CD4-positive, alpha-beta T cell treated with Interleukin-1 beta for 1 hour (primary cell): ENCODE data around the gene DNAJB4.
"Not testable (repeated sequence)": the region's sequence is repeated elsewhere in the genome, so short reads cannot be mapped to it uniquely, and the experiment has no call there.

Experiments used
- DNase-seq, 2 donors: peaks; one replicate each; pipeline ENCODE4 v3.0.0-alpha.2; 2020 to 2022

Gene DNAJB4

DNA sequence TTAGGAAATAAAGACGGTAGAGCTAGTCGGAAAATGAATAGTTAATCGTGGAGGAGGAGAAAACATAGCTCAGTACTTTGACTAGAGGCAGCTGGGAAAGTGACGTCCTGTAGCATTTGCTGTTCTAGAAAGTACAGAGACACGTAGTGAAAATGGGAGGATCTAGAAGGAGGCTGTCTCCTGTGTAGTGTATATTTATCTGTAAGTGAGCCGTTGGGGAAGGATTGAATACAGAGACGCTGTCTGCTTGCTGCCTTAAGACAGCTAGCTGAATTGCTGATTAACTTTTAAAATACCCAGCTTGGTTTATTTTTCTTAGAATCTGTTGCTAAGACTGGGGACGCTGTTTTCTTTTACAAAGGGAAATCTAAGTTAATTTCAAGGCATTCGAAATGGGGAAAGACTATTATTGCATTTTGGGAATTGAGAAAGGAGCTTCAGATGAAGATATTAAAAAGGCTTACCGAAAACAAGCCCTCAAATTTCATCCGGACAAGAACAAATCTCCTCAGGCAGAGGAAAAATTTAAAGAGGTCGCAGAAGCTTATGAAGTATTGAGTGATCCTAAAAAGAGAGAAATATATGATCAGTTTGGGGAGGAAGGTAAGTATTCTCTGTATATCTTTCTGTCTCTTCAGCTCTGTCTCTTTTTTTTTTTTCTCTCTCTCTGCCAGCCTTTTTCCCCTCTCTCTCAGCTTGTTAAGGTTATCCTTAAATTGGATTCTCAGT, at the start of gene DNAJB4:
DNAJB4 (plus strand) TSS at position 221 of the 729 bp plus-strand sequence; CDS start at position 393, 172 bp downstream.
- DNase-seq: peak; percentile 85 to 92

DNA sequence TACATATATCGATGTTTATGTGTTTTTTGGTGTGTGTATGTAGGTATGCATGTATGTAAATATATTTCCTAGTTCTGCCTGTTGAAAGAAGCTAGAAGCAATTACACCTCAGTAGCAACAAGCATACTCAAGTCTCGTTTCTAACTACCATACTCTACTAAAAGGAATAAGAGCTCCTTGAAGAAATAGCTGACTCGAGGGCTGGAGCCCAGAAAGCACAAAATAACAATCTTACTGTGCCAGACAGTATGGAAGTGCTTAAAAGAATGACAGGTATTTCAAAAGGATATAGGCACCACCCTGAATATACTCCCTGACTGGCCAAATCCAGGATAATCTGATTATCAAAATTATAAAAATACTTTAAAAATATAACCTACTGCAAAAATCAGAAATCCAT, 49.0 kb upstream of the DNAJB4 start:
- DNase-seq: no peak

DNA sequence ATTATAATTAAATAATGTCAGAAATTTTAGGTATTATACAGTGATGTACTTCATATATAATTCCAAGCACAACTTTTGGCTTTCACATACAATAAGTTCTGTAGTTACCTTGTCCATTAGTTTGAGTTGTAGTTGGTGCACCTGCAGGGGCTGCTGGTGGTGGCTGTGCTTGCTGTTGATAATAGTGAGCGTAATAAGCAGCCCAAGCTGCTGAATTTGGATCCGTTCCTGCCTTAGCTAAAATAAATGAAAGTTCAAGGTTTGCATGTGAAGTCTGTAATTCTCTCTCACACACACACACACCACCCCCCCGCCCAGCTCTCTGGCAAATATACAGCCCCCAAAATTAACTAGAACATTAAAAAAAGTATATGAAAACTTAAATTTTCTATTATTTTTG, 48.3 kb upstream of the DNAJB4 start:
- no peak for DNase-seq

DNA sequence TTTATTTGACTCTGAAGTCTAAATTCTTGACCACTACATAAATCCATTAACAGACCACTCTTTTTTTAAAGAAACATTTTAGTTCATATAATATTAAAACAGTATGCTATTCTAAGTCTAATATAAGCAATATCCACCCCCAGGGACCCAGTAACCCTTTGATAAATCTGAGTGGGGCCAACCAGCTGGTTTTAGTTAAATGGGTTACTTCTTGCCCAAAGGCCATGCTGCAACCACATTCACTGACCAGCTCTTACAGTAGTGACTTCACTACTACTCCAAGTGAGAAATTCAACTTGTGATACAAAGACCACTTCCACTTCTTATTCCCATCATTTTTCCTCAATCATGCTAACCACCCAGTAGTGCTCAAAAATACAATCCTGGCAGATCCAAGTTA, 46.3 kb upstream of the DNAJB4 start:
- no peak for DNase-seq

DNA sequence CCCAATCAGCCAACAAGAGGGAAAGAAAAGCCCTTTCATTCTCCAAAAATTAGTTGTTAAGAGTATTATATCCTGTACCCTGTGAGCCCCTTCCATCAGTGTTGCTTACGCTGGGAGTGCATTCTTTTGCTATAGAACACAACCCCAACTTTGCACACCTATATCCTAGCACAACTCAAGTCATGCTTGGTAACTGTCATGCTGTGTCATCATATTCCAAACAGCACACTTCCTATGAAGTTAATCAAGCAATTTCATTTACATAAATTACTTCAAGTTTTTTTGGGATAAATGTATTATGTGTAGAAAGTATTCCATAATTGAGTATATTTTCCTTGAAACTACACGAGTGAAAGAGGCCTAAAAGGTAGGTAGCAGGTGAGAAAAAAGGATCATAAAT, 45.9 kb upstream of the DNAJB4 start:
- no peak for DNase-seq

DNA sequence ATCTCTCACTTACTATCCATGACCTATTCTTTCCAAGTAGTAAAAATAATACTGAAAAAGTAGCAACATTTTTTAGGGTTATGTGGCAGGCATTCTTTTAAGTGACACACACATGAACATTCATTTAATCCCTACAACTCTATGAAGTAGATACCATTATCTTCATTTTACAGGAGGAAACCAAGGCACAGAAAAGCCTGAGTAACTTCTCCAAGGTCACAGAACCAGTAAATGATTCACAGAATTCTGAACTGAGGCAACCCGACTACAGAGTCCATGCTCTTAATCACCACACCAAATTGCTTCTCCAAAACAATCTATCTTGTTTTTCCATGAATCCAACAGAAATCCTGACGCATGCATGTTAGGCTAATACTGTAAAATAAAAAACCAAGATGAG, 43.3 kb upstream of the DNAJB4 start:
- no peak for DNase-seq

DNA sequence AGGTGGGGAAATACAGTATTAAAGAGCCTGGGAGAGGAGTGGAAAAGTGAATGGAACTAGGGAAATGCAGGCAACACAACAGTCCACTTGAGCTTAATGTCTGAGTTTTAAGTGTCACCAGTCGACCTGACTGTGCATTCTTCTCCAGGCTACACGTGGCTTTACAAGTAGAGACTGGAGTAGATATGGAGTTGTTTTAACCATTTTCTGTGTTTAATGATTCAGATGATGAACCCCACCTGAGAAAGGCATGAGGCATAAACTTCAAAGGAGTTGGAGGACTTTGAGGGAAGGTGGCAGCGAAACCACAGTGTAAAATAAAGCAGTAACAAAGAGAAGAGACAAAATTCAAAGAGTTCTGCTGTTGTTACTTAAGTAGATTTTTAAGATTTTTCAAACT, 38.4 kb upstream of the DNAJB4 start:
- no peak for DNase-seq

DNA sequence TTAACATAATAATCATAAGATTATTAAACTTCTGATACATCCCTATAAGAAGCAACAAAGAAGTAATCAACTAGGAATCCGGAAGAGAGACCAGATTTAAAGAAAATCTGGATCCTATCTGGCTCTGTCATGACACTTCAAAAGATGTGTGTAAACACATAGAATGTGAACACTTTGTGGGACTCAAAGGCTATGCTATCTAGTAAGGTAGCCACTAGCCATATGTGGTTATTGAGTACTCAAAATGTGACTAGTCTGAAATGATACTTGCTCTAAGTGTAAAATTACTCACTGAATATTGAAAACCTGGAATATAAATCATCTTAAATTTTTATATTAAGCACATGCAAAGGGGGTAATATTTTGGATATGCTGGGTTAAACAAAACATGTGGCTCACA, 34.5 kb upstream of the DNAJB4 start:
- DNase-seq: no peak

DNA sequence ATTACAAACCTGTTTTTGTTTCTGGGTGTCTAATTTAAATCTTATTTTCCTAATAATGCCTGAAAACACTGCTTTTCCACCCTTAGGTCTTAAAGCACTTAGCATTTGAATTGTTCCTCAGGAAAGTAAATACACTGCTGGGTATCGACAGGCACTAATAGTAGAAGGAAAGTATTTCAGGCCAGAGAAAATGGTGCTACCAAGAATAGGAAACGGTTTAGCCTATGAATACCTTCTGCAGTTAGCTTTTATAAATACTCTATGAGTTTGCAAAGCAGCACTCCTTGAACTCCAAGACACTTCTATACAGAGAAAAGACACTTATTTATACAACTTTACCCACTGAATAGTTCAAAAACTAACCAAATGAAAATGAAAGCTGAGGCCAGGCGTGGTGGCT, 32.7 kb upstream of the DNAJB4 start:
- DNase-seq: no peak

DNA sequence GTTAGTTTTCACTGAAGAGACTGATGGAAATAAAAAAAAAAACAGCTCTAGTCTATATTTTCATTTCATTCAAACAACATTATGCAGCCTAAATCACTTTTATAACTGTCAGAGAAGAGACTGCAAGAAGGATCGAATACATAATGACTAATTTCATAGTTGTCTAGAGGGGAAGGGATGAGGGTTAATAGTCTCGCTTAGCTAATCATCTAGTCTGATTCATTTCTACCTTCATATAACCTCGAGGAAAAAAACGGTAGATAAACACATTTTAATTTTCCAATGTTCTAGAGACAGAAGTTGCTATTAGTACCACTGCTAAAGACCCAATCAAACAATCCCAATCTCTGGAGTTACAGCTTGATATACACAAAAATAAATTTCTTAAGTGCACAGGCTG, 29.4 kb upstream of the DNAJB4 start:
- no peak for DNase-seq

DNA sequence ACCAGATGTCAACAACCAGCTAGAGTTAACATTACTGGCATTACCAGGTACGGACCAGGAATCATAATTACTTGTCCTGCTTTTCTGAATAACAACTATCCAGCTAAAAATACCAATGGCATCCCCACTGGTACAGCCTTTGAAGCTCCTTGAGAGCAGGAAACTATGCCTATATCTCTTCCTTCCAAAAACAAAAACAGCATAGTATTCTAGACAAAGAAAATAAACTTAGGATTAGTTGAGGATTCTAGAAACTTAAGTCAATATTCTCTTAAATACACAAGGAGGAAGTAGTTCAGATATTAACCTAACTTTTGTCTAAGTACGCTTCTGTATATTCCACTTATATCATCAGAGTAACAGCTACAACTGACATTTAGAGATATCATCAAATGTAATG, 28.8 kb upstream of the DNAJB4 start:
- no peak for DNase-seq

DNA sequence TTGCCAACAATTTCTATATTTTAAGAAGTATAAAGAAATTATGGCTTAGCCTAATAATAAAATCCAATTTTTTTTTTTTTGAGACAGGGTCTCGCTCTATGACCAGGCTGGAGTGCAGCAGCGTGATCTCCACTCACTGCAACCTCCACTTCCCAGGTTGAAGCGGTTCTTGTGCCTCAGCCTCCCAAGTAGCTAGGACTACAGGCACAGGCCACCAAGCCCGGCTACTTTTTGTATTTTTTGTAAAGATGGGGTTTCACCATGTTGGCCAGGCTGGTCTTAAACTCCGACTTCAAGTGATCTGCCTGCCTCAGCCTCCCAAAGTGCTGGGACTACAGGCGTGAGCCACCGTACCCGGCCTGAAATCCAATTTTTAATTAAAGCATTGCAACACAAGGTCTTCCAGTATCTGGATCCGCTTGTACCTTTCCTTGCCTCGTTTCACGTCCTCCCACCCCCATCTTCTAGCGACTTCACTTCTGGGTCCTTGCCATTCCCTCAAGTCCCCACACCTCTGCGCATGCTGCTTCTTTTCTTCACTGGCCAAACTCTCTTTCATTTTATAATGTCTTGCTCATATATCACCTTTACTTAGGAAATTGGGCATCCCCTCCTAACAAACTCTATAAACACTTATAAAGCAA, 28.2 kb upstream of the DNAJB4 start:
- DNase-seq: no peak

DNA sequence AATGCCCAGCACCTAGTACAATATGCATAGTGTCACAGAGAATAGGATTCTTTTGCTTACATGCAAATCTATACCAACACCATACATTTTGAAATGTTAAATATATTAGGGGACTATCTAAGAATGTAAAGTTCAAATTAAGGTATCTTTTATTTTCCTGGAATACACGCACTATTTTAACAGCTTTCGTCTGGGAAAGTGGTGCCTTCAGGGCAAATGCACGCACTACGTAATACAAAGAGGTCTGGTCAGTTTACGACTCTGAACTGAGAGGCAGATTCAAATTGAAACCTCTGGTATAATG, 26.8 kb upstream of the DNAJB4 start:
- DNase-seq: no peak

DNA sequence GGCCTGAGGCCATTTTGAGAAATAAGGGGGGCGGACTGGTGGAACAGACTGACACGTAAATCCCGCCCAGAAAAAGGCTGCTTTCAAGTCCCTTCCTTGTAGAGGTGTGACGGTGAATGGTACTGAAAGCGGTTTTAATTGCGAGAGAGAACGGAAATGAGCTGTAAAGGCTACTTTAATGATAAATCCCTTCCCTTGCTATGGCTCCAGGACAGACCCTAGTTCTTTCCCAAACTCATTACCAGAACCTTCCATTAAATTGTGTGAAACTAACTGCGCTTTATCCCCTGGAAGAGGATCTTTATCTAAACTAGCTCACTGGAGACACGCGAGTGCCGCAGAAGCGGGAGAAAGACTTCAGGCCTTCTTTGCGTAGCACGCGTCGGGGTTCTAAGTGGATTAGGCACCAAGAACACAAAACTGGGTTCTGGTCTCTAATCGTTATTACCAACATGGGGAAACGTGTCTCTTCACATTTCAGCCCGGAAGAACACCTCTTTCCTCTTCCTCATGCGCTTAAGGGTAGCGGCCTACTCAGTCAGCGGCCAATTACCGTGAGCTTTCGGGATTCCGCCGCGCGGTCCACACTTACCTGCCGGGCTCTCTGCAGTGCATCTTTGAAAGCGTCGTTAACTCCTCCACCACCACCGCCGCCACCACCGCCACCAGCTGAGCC, 26.3 kb upstream of the DNAJB4 start:
- peak; percentile 85 to 91 for DNase-seq

DNA sequence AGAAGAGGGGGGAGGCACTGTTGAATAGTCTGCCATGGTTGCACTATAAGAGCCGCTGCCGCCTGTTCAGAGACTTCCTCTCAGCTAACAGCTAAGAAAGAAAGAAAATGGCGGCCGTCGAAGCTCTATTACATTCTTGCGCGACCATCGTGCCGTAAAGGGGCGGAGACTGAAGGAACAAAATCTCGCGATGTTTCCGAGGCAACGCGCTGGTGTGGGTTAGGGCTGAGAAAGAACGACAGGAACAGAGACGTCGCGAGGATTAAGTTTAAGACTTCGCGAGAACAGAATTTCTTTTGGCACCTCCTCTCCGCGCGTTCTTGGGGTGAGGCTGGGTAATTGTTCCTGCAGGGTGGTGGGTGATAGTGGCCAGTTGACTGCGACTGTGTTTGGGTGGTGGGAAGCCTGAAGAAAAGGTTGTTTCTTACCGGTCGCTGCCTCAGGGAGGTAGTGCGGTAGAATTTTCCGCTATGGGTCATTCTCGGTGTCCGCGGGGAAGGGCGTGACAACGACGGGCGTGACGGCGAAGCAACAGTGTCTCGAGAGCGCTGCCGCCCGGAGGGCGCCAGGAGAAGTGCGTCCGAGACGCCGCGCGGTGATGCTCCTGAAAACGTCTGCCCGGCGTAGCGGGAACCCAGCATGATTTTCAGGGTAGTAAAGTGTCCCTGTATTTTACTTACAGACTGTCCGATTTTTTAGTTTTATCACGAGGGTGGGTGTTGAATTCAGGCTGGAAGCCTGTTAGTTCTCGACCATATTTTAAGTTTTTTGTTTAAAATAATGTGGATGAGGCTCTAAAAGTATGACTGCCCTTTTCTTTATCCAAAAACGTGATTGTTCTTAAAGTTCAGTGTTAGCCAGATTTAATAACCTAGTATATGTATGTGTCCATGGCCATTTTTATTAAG, 25.5 kb upstream of the DNAJB4 start, which contains the start of gene FUBP1:
FUBP1 (minus strand) TSS at position 104 of the 908 bp plus-strand sequence; CDS start at position 36, 68 bp downstream.
- peak; percentile 97 to 98 for DNase-seq

DNA sequence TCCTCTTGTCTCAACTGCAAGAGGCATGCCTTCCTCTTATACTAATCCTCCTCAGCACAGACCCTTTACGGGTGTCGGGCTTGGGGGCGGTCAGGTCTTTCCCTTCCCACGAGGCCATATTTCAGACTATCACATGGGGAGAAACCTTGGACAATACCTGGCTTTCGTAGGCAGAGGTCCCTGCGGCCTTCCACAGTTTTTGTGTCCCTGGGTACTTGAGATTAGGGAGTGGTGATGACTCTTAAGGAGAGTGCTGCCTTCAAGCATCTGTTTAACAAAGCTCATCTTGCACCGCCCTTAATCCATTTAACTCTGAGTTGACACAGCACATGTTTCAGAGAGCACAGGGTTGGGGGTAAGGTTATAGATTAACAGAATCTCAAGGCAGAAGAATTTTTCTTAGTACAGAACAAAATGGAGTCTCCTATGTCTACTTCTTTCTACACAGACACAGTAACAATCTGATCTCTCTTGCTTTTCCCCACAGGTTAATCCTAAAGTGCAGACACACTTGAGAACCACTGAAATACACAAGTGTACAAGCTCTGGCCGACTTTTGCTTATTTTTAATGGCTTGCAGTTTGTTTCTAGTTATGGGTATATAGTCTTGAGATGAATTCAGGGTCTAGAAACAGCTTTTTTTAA, 21.3 kb upstream of the DNAJB4 start:
- DNase-seq: not testable (repeated sequence)

DNA sequence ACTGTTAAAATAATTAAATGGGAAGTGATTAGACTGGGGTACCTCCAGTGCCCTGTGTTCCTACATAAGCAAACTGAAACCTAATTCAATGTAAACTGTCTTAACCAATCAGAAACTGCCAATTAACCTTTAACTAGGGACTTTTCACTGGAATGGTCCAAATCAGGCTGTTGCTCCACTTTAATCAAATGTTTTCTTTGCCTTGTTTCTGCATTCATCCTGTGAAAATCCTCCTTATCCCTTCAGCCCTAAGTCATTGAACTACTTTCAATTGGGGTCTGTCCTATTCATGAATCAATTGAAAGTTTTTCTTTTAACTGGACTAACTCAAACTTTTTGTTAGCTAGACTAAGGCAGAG, 20.8 kb upstream of the DNAJB4 start:
- DNase-seq: no peak

DNA sequence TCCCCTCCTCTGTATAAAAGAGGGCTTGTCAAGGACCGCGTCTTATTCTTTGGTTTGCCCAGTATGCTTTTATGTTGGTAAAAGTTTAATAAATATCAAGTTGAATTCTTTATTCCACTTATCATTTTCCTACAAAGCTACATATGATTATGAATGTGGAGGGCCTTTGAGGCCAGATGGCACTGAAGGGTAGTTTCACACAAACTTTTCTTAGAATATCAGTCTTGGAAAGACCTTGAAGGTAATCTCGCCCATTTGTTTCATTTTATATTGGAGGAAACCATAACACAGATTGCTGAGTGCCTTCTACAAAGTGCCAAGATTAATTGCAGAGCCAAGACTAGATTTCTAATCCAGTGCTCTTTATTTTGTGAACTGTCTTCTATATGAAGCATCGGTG, 20.1 kb upstream of the DNAJB4 start:
- no peak for DNase-seq

DNA sequence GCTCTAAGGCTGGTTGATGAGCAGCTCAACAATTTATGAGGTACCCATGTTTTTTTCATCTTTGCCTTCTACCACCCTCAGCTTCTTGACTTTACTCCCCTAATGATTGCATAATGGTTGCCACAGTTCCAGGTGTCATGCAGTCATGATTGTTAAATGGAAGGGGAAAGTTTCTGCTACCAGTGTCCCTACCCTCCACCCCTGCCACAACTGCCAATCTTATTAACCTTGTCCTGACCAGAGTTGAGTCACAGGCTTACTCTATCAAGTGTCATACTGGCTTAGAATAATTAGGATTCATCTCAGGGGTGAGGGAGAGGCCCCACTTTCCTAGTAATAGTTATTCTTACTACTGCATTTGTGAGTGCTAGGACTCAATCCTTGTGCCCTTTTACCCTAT, 17.9 kb upstream of the DNAJB4 start:
- DNase-seq: no peak

DNA sequence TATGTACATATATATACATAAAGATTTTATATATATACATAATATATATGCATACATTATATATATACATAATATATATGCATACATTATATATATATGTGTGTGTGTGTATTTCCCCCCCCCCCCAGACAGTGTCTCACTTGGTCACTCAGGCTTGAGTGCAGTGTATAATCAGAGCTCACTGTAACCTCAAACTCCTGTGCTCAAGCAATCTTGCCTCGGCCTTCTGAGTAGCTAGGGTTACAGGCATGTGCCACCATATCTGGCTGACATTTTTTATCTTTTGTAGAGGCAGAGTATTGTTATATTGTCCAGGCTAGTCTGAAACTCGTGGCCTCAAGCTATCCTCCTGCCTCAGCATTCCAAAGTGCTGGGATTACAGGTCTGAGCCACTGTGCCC, 16.8 kb upstream of the DNAJB4 start:
- no peak for DNase-seq

DNA sequence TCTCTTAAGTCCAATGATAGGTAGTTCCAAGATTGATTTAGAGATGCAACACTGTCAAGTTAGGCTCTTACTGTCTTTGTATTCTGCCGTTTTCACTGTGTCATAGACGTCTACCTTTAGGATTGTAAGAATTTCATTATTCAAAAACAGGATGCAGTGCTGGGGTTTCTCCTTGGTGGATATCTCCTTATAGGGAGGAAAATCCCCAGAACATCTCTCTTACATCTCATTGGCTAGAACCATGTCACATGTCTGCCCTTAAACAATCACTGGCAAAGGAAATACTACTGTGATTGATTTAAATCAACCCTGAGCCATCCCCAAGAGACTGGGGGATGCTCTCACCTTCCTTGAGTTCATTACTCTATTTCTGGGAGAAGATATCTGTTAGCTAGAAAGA, 15.0 kb upstream of the DNAJB4 start:
- DNase-seq: no peak

DNA sequence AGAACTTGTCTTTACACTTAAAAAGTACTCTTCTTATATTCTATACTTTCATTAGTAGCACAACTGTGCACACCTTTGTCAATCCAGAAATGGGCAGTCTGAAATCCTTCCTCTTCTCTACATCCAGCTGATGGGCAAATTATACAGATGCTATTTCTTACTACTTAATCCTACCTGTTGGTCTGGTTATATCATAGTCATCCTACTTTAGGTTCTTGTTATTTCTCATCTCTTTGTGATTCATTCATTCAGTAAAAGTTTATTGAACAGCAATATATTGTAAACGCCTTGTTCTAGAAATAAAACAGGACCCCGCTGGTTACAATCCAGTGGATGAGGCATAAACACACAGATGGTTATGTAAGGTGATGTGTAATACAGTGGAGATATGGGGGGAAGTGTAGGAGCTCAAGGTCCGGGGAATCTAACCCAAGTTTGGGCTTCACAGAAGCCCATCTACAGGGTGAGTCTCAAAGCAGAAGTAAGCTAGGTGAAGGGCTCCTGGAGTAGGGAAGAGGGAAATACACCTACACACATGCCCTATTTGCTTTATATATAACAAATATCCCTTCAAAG, 14.0 kb upstream of the DNAJB4 start:
- no peak for DNase-seq
